OCI-LY3 (cell line): ENCODE measurements around the gene DCUN1D2.
"Not testable (repeated sequence)": the region's sequence is repeated elsewhere in the genome, so short reads cannot be mapped to it uniquely, and the experiment has no call there.

ENCODE experiments used
- H2AFZ ChIP-seq: fragments of 200-600, 300-600 bp; shearing (Covaris generic); 2 replicates; pipeline ENCODE4 v1.6.0; 2014; ENCODE audit warnings: antibody characterized with exemption, low read depth, low read length
- H3K27ac ChIP-seq: fragments of 200-600, 300-600 bp; sonication (generic); 2 replicates; pipeline ENCODE4 v1.5.1; 2014; ENCODE audit warnings: mild to moderate bottlenecking, low read length, moderate library complexity, mixed read lengths
- H3K27me3 ChIP-seq: fragments of 200-600, 300-600 bp; sonication (generic); 2 replicates; pipeline ENCODE4 v1.6.1; 2014; ENCODE audit warnings: low read depth, low read length, mixed read lengths
- H3K36me3 ChIP-seq: fragments of 200-600, 300-600 bp; sonication (generic); replicated peaks from 2 replicates; pipeline ENCODE3; 2014; ENCODE audit warnings: low read depth, low read length, mixed read lengths
- H3K4me1 ChIP-seq: fragments of 300-600, 200-600 bp; sonication (generic); 2 replicates; pipeline ENCODE4 v1.6.1; 2014; ENCODE audit warnings: low read length, mixed read lengths
- H3K4me2 ChIP-seq: fragments of 200-600, 300-600 bp; sonication (generic); 2 replicates; pipeline ENCODE4 v1.6.1; 2014; ENCODE audit warnings: low read length, mixed read lengths
- H3K4me3 ChIP-seq: fragments of 300-600, 200-600 bp; sonication (generic); 2 replicates; pipeline ENCODE4 v1.5.1; 2014; ENCODE audit warnings: antibody characterized with exemption, mild to moderate bottlenecking, low read length, moderate library complexity
- H3K79me2 ChIP-seq: fragments of 300-600, 200-600 bp; shearing (Covaris generic); 2 replicates; pipeline ENCODE4 v1.6.1; 2014; ENCODE audit warnings: mild to moderate bottlenecking, low read length, mixed read lengths
- H3K9ac ChIP-seq: fragments of 300-600, 200-600 bp; shearing (Covaris generic); 2 replicates; pipeline ENCODE4 v1.6.0; 2014; ENCODE audit warnings: mild to moderate bottlenecking, low read length, moderate library complexity
- H3K9me3 ChIP-seq: fragments of 200-600, 300-600 bp; shearing (Covaris generic); 2 replicates; pipeline ENCODE4 v1.6.1; 2014; ENCODE audit warnings: low read length, mixed read lengths; ENCODE audit not compliant: insufficient read depth
- H4K20me1 ChIP-seq: fragments of 200-600, 300-600 bp; sonication (generic); 2 replicates; pipeline ENCODE4 v1.6.1; 2016; ENCODE audit warnings: low read length, mixed read lengths; ENCODE audit not compliant: insufficient read depth
- EZH2phosphoT487 ChIP-seq: fragments of 200-600 bp; shearing (Covaris generic); IDR thresholded peaks from 2 replicates; pipeline ENCODE4 v1.6.1; 2018; ENCODE audit warnings: antibody characterized with exemption, mixed run types, low read depth
- TF ChIP-seq, protein P1 (sequence below): fragments of 200-600, 300-600 bp; sonication (generic); IDR thresholded peaks from 2 replicates; pipeline ENCODE4 v1.5.1; 2014; ENCODE audit warnings: antibody characterized with exemption, low read length, low read depth

Gene DCUN1D2

DNA sequence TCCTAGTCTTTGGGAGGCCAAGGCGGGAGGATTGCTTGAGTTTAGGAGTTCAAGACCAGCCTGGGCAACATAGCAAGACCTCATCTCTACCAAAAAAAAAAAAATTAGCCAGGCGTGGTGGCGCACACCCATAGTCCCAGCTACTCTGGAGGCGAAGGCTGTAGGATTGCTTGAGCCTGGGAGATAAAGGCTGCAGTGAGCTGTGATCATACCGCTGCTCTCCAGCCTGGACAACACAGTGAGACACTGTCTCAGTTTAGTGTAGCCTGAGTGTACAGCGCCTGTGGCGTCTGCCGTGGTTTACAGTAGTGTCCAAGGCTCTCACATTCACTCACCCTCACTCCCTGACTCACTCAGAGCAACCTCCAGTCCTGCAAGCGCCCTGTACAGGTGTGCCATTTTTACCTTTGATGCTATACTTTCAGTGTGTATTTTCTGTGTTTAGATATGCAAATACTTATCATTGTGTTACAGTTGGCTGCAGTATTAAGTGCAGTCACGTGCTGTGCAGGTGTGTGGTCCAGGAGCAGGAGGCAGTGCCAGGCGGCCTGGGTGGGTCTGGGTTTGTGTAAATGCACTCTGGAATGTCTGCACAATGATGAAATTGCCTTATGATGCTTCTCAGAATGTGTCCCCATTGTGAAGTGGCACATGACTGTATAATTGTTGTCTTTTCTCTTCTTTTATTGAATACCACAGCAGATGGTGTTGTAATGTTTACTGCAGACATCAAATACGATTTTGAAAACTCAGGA is 36.1 kb upstream of the DCUN1D2 start:
- no peak overlapping the region for H3K27ac ChIP-seq
- H3K9me3 ChIP-seq, result no peaks in the 10 kb centered on the region
- 0 out of 2 replicates have a peak, but pooled peaks cover 3% of the 10 kb centered on the region for H4K20me1 ChIP-seq
- no peaks in the 10 kb centered on the region for H3K4me1 ChIP-seq
- no peak for TF ChIP-seq EZH2phosphoT487
- TF ChIP-seq, protein P1, sequence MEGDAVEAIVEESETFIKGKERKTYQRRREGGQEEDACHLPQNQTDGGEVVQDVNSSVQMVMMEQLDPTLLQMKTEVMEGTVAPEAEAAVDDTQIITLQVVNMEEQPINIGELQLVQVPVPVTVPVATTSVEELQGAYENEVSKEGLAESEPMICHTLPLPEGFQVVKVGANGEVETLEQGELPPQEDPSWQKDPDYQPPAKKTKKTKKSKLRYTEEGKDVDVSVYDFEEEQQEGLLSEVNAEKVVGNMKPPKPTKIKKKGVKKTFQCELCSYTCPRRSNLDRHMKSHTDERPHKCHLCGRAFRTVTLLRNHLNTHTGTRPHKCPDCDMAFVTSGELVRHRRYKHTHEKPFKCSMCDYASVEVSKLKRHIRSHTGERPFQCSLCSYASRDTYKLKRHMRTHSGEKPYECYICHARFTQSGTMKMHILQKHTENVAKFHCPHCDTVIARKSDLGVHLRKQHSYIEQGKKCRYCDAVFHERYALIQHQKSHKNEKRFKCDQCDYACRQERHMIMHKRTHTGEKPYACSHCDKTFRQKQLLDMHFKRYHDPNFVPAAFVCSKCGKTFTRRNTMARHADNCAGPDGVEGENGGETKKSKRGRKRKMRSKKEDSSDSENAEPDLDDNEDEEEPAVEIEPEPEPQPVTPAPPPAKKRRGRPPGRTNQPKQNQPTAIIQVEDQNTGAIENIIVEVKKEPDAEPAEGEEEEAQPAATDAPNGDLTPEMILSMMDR, result no peak
- H3K27me3 ChIP-seq, result no peaks in the 10 kb centered on the region
- H3K9ac ChIP-seq, result no peak overlapping the region
- H3K4me2 ChIP-seq, result no peak overlapping the region
- H3K4me3 ChIP-seq, result no peak overlapping the region
- H3K79me2 ChIP-seq, result no peaks in the 10 kb centered on the region
- H2AFZ ChIP-seq, result no peak overlapping the region
- peaks cover 13% of the 10 kb centered on the region for H3K36me3 ChIP-seq

GRCh38 chr13:113522438-113522837 is 31.9 kb upstream of the DCUN1D2 start:
- H3K4me1 ChIP-seq, H3K9ac ChIP-seq, H3K79me2 ChIP-seq, H3K9me3 ChIP-seq, H3K27ac ChIP-seq, H3K4me2 ChIP-seq, H3K4me3 ChIP-seq, H3K27me3 ChIP-seq, H4K20me1 ChIP-seq, H2AFZ ChIP-seq: not testable (repeated sequence)
- peaks cover 20% of the 10 kb centered on the region for H3K36me3 ChIP-seq

- Histone ChIP-seq H3K9me3 (no peaks in the 10 kb centered on the region), H3K4me1 (peaks cover 11% of the 10 kb centered on the region), H3K9ac (no peak overlapping the region), H4K20me1 (0 out of 2 replicates have a peak, but pooled peaks cover 6% of the 10 kb centered on the region), H2AFZ (no peak overlapping the region), H3K4me3 (no peak overlapping the region), H3K27ac (no peak overlapping the region), H3K79me2 (no peaks in the 10 kb centered on the region), H3K27me3 (no peaks in the 10 kb centered on the region), H3K4me2 (no peak overlapping the region), H3K36me3 (peaks cover 21% of the 10 kb centered on the region)
- TF ChIP-seq, protein P1, result no peak
- no peak for TF ChIP-seq EZH2phosphoT487
These were observed 30.1 kb upstream of the DCUN1D2 start for GRCh38 chr13:113520571-113520970.

- H3K36me3 ChIP-seq, result peaks cover 15% of the 10 kb centered on the region
- no peak overlapping the region for H3K9ac ChIP-seq
- H3K27me3 ChIP-seq, result no peaks in the 10 kb centered on the region
- no peaks in the 10 kb centered on the region for H3K9me3 ChIP-seq
- 0 out of 2 replicates have a peak, but pooled peaks cover 6% of the 10 kb centered on the region for H4K20me1 ChIP-seq
- H3K79me2 ChIP-seq, result no peaks in the 10 kb centered on the region
- no peak overlapping the region for H2AFZ ChIP-seq
- no peak overlapping the region for H3K4me3 ChIP-seq
- TF ChIP-seq, protein P1, result no peak
- TF ChIP-seq EZH2phosphoT487, result no peak
- peaks cover 11% of the 10 kb centered on the region for H3K4me1 ChIP-seq
- no peak overlapping the region for H3K27ac ChIP-seq
- no peak overlapping the region for H3K4me2 ChIP-seq
These were observed 29.0 kb upstream of the DCUN1D2 start for GRCh38 chr13:113519556-113519955.
